Activated B cell treated with CpG ODN at 0.5 μM for 24 hours (primary cell): ENCODE measurements around the gene TOP2A. TPM values are rescaled to one million over a fixed set of nuclear protein-coding genes. Genes with fewer than 3 reads are reported as not detected.
"Not testable (repeated sequence)": the region's sequence is repeated elsewhere in the genome, so short reads cannot be mapped to it uniquely, and the experiment has no call there.

Source experiments
- ATAC-seq: fragments of 200-7000 bp; cut with Tn5 transposase; one replicate; pipeline ENCODE4 v1.10.0; 2021; ENCODE audit warnings: low read depth, mild to moderate bottlenecking, moderate library complexity
- CTCF ChIA-PET: fragments of 350-600 bp; sonication (Branson Sonifier 250); formaldehyde crosslinking; loops from one replicate; lab custom pipeline; 2021; ENCODE audit warnings: antibody characterized with exemption; lab: Charles Lee
- POLR2A ChIA-PET: fragments of 350-600 bp; sonication (Branson Sonifier 250); formaldehyde crosslinking; loops from one replicate; lab custom pipeline; 2021; ENCODE audit warnings: antibody characterized with exemption; lab: Charles Lee
- DNase-seq: peaks from one replicate; pipeline ENCODE4 v3.0.0; 2022
- H3K27ac Mint-ChIP-seq: one replicate; pipeline ENCODE4 v1.8.0; 2020; ENCODE audit warnings: mixed read lengths
- H3K27me3 Mint-ChIP-seq: one replicate; pipeline ENCODE4 v1.8.0; 2021; ENCODE audit warnings: mixed read lengths
- H3K36me3 Mint-ChIP-seq: one replicate; pipeline ENCODE4 v1.8.0; 2021; ENCODE audit warnings: low read depth, mixed read lengths
- H3K4me1 Mint-ChIP-seq: one replicate; pipeline ENCODE4 v1.8.0; 2021; ENCODE audit warnings: mixed read lengths
- H3K4me3 Mint-ChIP-seq: one replicate; pipeline ENCODE4 v1.8.0; 2020; ENCODE audit warnings: mild to moderate bottlenecking, mixed read lengths
- H3K9me3 Mint-ChIP-seq: one replicate; pipeline ENCODE4 v1.8.0; 2020; ENCODE audit warnings: mixed read lengths
- intact Hi-C: fragments of 100-400 bp; cut with micrococcal nuclease; formaldehyde crosslinking; loops from one replicate; pipeline ENCODE4 v1.15.1; 2024
- total RNA-seq: library from RNA; stranded (reverse); gene quantifications from 2 replicates; pipeline ENCODE4 v1.2.3, GENCODE V29; 2022
- TF ChIP-seq, protein P1 (sequence below): fragments of 200-600 bp; IDR thresholded peaks from one replicate; pipeline ENCODE4 v1.8.0; 2022; ENCODE audit warnings: antibody characterized with exemption, mild to moderate bottlenecking

TOP2A gene
- total RNA-seq, 1 donor from 2014 or later, result 6.6 TPM

DNA sequence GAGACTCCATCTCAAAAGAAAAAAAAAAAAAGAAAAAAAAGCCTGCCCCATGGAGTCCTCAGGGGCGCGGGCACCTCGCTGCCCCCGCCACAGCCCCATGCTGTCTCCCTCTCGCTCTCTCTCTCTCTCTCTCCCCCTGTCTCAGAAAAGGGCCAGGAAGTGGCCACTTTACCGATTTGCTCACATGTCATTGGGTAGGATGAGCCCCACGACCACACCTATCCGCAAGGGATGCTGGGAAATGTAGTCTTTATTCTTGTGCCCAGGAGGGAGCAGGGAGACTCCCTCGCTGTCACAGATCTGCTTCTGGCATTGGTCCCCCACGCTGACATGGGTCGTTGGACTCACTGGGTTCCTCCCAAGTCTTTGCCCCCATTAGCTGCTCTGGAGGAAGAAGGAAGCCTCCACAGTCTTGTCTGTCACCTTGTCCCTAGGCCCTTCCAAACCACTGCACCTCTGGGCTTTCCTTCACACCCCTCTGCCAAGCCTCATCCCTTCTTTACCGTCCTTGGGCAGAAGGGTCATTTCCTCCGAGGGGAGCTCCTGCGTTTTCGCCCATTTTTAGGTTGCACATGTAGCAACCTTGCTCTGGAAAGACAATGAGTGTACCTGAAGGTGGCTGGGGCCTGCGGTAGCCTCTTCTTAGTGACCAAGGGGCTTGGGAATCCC lies 46.3 kb downstream of the TOP2A start:
- H3K4me1 Mint-ChIP-seq, result peaks cover 2% of the 10 kb centered on the region
- intact Hi-C loops, result no loop called here
- POLR2A ChIA-PET, result no interaction called here
- H3K4me3 Mint-ChIP-seq, result no peak overlapping the region
- H3K9me3 Mint-ChIP-seq, result peaks cover under 1% of the 10 kb centered on the region
- ATAC-seq (peak; percentile 82), DNase-seq (no peak)
- H3K36me3 Mint-ChIP-seq, result no peaks in the 10 kb centered on the region
- H3K27ac Mint-ChIP-seq, result no peak overlapping the region
- no peaks in the 10 kb centered on the region for H3K27me3 Mint-ChIP-seq
- TF ChIP-seq, protein P1, sequence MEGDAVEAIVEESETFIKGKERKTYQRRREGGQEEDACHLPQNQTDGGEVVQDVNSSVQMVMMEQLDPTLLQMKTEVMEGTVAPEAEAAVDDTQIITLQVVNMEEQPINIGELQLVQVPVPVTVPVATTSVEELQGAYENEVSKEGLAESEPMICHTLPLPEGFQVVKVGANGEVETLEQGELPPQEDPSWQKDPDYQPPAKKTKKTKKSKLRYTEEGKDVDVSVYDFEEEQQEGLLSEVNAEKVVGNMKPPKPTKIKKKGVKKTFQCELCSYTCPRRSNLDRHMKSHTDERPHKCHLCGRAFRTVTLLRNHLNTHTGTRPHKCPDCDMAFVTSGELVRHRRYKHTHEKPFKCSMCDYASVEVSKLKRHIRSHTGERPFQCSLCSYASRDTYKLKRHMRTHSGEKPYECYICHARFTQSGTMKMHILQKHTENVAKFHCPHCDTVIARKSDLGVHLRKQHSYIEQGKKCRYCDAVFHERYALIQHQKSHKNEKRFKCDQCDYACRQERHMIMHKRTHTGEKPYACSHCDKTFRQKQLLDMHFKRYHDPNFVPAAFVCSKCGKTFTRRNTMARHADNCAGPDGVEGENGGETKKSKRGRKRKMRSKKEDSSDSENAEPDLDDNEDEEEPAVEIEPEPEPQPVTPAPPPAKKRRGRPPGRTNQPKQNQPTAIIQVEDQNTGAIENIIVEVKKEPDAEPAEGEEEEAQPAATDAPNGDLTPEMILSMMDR, result no peak
- CTCF ChIA-PET, result interaction anchor here (0.6 kb wide), 1 partner anchor 13 kb away, joined by 3 read pairs; no protein-coding TSS in a partner anchor

GRCh38 chr17:40369923-40370322 lies 47.8 kb downstream of the TOP2A start:
- Mint-ChIP-seq H3K4me3 (no peak overlapping the region), H3K27ac (no peak overlapping the region), H3K4me1 (peaks cover 2% of the 10 kb centered on the region), H3K27me3 (no peaks in the 10 kb centered on the region), H3K36me3 (no peaks in the 10 kb centered on the region), H3K9me3 (no peaks in the 10 kb centered on the region)
- ATAC-seq (no peak), DNase-seq (no peak)
- ChIA-PET CTCF (no interaction called here), POLR2A (no interaction called here)
- TF ChIP-seq, protein P1, result no peak
- intact Hi-C loops, result no loop called here

- intact Hi-C loops, H3K9me3 Mint-ChIP-seq: not testable (repeated sequence)
Measured at GRCh38 chr17:40367728-40368127, 50.0 kb downstream of the TOP2A start.

DNA sequence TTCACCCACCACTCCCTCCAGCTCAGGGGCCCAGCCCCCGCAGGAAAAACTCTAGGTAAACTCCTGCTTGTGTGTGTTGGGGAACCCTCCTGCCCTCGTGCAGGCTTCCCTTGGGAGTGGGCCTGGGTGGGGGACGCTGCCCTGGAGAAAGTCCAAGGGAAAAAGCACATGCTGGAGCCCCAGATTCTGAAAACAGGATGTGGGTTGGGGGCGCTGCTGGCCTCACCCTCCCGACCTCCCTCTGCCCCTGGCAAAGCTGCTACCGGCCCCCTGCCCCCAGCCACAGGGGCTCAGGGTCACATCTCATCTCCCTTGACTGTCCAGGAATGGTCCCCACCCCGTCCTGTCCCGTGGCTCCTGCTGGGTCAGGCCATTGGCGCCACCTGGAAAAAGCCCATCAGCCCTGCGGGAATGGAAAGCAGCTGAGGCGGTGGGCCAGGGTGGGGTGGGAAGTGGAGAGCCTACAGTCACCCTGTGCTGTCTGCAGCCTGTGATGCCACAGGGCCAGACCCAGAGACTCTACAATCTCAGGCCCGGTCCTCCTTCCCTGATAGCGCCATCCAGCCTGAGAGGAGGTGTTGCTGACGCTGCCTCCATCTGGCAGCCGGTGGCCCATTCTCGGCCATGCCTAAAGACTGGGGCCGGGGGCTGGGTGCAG lies 50.7 kb downstream of the TOP2A start:
- DNase-seq, result no peak
- intact Hi-C loops, result no loop called here
- POLR2A ChIA-PET, result no interaction called here
- TF ChIP-seq, protein P1, result no peak
- CTCF ChIA-PET, result no interaction called here
- Mint-ChIP-seq H3K4me1 (peaks cover 10% of the 10 kb centered on the region), H3K4me3 (no peak overlapping the region), H3K36me3 (no peaks in the 10 kb centered on the region), H3K9me3 (no peaks in the 10 kb centered on the region), H3K27me3 (peaks cover 5% of the 10 kb centered on the region), H3K27ac (no peak overlapping the region)
- ATAC-seq, result no peak

More at GRCh38 chr17:40367728-40368127, 50.0 kb downstream of the TOP2A start:
- H3K27me3 Mint-ChIP-seq, CTCF ChIA-PET, DNase-seq, H3K27ac Mint-ChIP-seq, ATAC-seq, H3K36me3 Mint-ChIP-seq, H3K4me1 Mint-ChIP-seq, H3K4me3 Mint-ChIP-seq: not testable (repeated sequence)
- POLR2A ChIA-PET, result interaction anchor here (0.7 kb wide), 1 partner anchor 329 kb away, joined by 3 read pairs; no protein-coding TSS in a partner anchor

DNA sequence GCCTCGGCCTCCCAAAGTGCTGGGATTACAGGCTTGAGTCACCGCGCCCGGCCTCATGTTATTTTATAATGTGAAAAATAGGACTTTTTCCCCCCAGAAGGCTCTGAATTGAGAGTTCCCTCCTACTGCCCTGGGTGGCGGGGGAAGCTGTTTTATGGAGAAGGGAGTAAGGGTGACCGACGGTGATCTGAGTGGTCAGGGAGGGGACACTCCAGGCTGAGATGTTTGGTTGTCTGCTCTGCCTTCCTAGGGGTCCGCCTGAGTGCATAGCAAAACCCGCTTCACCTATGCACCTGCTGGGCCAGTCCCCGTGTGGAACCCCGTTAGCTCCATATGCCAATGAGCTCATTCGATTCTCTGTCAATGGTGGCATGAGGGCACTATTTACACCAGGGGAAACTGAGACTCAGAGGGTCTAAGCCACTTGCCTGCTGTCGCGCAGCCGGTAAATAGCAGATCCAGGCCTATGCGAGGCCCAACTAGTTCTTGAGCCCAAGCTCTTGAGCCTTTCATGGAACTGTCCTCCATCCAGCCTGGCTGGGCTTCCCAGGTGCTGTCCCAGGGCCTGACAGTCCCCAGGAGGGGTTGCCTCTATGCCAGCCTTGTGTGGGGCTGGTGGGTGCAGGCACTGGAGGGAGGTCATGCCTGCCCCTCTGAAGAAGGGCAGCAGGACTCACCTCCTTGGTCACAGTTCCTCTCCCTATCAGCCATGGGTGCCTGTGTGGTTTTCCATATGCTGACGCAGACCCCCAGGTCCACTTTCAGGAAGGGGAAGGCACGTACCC lies 51.4 kb downstream of the TOP2A start:
- Mint-ChIP-seq H3K36me3 (no peaks in the 10 kb centered on the region), H3K27ac (no peak overlapping the region), H3K4me3 (no peak overlapping the region), H3K4me1 (peaks cover 9% of the 10 kb centered on the region), H3K9me3 (no peaks in the 10 kb centered on the region), H3K27me3 (peaks cover 7% of the 10 kb centered on the region)
- CTCF ChIA-PET, result interaction anchor here (1.4 kb wide), 1 partner anchor 166 kb away, joined by 7 read pairs; no protein-coding TSS in a partner anchor
- no peak for ATAC-seq
- POLR2A ChIA-PET, result no interaction called here
- no peak for DNase-seq
- TF ChIP-seq, protein P1, result no peak
- intact Hi-C loops, result no loop called here
